Measurements from ENCODE around the gene TLE6.
A peak's percentile ranks its signal among the peaks of the same experiment; 100 is the strongest.
"Not testable (repeated sequence)": the region's sequence is repeated elsewhere in the genome, so short reads cannot be mapped to it uniquely, and the experiment has no call there.

TLE6 gene

DNA sequence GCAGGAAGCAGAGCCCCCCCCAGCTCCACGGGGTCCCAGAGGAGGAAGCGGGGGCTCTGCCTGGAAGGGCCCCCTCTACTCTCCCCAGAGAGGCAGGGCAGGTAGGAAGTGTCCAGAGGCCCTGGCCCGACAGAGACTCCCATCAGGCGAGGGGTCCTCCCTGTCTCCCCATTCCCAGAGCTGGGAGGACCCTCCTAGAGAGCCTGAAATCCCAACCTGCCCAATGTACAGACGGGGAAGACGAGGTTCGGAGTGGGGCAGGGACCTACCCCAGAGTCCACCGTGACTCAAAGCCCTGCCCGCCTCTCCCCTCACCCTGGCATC, 50.6 kb downstream of the TLE6 start:
- Mint-ChIP-seq H3K27me3 (no peaks in the 10 kb centered on the region), H3K4me3 (peak overlapping the region; percentile 59), H3K4me1 (peaks cover 32% of the 10 kb centered on the region), H3K9me3 (no peaks in the 10 kb centered on the region), H3K36me3 (no peaks in the 10 kb centered on the region), H3K27ac (no peak overlapping the region)

DNA sequence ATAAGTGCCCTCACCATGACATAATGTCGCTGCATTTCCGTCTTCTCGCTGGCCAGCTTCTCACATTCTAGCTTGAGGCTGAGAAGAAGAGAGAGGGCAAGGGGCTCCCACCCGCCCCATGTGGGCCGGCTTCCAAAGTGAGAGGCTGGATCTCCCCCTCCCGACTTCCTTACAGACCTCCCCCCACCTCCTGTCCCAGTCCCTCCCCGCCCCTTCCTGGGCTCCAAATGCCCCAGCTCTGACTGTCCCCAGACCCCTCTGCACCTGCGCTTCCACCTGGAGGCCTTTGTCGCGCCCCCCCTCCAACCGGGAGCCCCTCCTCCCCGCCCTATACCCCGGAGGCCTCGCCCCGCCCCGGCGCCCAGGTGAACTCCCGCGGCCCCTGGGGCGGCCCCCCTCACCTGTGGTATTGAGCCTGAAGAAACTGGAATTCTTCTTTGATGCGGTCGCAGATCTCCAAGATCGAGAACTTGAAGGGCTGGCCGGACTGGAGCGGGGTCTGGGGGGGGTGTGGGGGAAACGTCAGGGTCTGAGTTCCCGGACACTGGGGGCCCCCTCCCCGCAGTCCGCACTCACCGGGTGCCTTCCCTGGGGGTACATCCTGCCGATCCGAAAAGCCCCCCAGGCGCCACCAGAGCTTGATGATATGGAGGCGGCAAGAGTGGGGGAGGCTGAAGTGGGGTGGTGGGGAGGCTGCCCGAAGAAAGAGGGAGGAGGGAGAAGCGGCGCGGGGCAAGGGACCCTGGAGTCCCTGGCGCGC, 51.1 kb downstream of the TLE6 start:
- Mint-ChIP-seq H3K4me3 (peak overlapping the region; percentile 59), H3K36me3 (no peaks in the 10 kb centered on the region), H3K9me3 (no peaks in the 10 kb centered on the region), H3K27ac (no peak overlapping the region), H3K27me3 (no peaks in the 10 kb centered on the region), H3K4me1 (peaks cover 29% of the 10 kb centered on the region)

DNA sequence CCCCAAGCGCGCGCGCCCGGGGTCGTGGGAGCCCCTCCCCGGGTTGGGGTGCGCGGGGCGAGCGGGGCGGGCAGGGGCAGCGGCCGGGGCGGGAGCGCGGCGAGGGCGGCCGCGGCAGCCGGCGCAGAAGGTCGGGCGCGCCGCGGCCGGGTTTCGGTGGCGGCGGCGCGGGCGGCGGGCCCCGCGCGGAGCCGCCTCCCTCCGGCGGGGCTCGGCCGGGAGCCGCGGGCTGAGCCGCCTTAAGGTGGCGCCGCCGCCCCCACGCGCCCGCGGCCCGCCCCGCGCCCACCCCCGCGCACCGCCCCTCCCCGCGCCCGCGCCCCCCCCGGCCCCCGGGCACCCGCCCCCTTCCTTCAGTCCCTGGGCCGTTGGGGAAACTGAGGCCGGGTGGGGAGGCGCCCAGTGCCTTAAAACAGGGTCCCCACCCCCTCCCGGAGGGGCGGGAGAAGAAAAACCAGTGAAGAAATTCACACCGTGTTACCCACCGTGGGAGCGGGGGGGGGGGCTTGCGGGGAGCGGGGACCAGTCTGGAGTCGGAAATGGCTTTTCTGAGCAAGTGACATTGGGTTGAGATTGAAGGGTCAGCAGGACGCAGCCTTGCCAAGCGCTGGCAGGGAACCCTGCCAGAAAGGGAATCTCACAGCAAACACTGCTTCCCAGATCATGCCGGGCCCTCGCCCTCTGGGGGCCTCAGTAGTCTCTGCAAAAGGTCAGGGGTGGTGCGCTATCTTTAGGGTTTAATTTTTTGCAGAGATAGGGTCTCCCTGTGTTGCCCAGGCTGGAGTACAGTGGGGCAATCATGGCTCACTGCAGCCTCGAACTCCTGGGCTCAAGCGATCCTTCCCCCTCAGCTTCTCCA, 51.9 kb downstream of the TLE6 start, which contains the start of gene TLE2:
Gene TLE2 (minus strand): TSS at position 216 of the 859 bp plus-strand sequence. CDS start 376 bp downstream, outside the sequence.
- Mint-ChIP-seq H3K4me1 (peaks cover 31% of the 10 kb centered on the region), H3K9me3 (no peaks in the 10 kb centered on the region), H3K27ac (no peak within 1 kb of the TSS), H3K4me3 (peak within 1 kb of the TSS; percentile 61), H3K27me3 (no peaks in the 10 kb centered on the region), H3K36me3 (no peaks in the 10 kb centered on the region)

DNA sequence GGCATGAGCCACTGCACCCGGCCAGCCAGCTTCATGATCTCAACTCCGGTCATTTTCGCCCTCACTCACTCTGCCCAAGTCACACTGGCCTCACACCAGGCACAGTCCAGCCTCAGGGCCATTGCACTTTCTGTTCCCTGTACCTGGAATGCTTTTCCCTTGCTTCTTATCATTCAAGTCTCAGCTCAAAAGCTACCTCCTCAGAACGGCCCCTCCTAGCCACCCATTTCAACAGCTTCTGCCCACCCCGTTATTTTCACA, 54.2 kb downstream of the TLE6 start:
- H3K4me1 Mint-ChIP-seq, result peaks cover 36% of the 10 kb centered on the region
- H3K4me3 Mint-ChIP-seq, result no peak overlapping the region
- H3K36me3 Mint-ChIP-seq, result no peaks in the 10 kb centered on the region
- H3K9me3 Mint-ChIP-seq, result no peaks in the 10 kb centered on the region
- no peaks in the 10 kb centered on the region for H3K27me3 Mint-ChIP-seq
- H3K27ac Mint-ChIP-seq, result no peak overlapping the region

DNA sequence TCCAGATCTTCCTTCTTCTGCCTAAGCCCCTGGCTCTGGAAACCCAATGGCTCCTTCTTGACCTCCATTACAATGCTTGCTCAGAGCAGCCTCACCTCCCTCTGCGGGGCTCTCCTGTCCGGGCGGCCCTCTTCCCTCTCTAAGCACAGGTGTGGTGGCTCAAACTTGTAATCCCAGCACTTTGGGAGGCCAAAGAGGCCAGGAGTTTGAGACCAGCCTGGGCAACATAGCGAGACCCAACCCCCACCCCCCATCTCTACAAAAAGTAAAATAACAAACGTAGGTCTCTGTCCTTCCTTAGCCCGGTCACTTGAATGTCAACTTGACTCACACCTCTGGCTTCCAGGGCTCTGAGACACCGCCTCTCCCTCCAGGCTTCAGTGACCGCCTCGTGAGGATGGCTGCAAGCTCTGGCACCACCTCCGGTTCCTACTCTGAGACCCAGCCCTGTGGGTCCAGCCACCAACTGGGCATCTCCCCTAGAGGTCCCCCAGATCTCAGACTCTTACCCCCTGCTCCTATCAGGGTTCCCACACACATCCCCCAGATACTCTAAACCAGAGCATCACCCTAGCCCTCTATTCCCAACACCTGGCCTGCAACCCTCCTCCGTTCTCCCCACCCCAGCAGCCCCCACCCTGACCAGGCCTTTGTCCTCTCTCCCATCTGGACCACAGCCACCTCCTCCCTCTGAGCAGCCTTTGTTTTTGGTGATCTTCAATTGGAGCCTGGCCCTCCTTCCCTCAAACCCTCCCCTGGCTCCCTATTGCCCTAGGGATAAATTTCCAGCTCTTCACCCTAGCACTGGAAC, 56.4 kb downstream of the TLE6 start:
- peak overlapping the region; percentile 92 for H3K4me3 Mint-ChIP-seq
- no peaks in the 10 kb centered on the region for H3K9me3 Mint-ChIP-seq
- peaks cover 31% of the 10 kb centered on the region for H3K4me1 Mint-ChIP-seq
- H3K36me3 Mint-ChIP-seq, result no peaks in the 10 kb centered on the region
- peak overlapping the region; percentile 44 for H3K27ac Mint-ChIP-seq
- no peaks in the 10 kb centered on the region for H3K27me3 Mint-ChIP-seq

DNA sequence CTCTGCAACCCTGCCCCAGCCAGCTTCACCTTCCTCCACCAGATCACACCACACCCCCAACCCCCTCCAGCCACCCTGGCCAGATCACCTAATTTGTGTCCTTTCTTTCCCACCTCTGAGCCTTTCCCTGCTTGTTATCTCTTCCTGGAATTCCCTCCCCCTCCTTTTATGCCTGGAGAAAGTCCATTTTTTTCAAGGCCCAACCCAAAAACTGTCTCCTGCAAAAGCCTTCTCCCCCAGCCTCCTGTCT, 57.0 kb downstream of the TLE6 start:
- Mint-ChIP-seq H3K4me1 (peaks cover 34% of the 10 kb centered on the region), H3K27me3 (no peaks in the 10 kb centered on the region), H3K27ac (no peak overlapping the region), H3K4me3 (peak overlapping the region; percentile 92), H3K36me3 (no peaks in the 10 kb centered on the region), H3K9me3 (no peaks in the 10 kb centered on the region)

DNA sequence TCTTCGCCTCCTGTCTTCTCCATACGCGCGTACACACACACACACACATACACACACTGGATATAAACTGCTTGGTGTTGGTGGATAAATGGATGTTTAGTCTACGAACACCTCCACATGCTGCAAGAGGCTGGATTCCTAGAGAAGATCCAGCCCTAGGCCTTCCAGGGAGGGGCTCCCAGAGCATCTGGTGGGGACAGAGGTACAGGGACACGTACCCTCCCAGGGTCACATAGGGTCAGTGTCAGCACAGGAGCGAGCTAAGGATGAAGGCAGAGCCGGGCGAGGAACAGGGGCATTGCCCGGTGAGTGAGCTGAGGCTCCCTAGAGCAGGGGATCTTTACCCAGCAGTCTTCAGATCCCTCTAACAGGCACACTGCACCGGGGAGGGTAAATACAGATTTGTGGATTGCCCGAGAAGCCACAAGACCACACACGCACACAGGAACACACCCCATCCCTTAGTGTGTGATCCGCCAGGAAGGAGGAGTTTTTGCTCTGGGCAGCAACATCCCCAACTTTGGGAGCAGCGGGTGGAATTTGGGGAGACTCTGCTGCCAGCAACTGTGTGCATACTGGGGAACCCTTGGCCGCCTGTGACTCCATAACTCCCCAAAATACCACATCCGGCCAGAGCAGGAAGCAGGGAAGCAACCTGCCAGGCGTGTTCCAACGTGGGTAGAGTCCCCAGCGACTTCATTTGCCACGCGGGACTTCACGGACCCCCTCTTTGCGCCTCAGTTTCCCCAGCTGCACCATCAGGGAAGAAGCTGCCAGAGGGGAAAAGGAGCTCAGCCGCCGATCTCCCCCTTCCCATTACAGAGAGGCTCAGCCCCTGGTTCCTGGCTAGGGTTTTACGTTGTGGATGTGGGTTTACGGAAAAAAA, 57.5 kb downstream of the TLE6 start:
- Mint-ChIP-seq H3K4me3 (peak overlapping the region; percentile 92), H3K9me3 (no peaks in the 10 kb centered on the region), H3K27ac (peak overlapping the region; percentile 98), H3K27me3 (no peaks in the 10 kb centered on the region), H3K4me1 (peaks cover 36% of the 10 kb centered on the region), H3K36me3 (no peaks in the 10 kb centered on the region)

DNA sequence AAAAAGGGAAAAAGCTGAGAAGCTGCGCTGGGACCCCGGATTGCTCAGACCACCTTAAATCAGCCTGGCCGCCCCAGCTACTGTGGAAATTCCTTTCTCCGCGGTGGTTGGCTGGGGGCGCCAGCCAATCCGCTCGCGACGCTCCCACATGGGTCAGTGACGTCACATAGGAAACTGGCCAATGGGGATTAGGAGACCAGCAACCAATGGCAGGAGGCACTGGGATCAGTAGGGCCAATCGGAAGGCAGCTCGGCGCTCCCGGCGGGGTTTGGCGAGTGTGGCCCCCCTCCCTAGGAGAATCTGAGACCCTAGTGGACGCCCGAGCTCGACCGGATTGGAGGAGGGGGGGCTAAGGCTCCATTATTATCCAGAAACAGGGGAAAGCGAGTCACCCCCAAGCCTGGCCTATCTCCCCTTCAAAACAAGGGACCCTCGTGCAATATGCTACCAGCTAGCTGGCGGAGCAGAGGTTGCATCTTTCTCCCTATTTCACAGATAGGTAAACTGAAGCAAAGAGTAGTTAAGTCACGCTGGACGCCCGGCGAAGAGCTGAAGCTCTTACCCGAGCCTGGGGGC, 58.3 kb downstream of the TLE6 start:
- Mint-ChIP-seq H3K27ac (peak overlapping the region; percentile 98), H3K4me3 (peak overlapping the region; percentile 92), H3K36me3 (no peaks in the 10 kb centered on the region), H3K27me3 (no peaks in the 10 kb centered on the region), H3K9me3 (no peaks in the 10 kb centered on the region), H3K4me1 (peaks cover 32% of the 10 kb centered on the region)

DNA sequence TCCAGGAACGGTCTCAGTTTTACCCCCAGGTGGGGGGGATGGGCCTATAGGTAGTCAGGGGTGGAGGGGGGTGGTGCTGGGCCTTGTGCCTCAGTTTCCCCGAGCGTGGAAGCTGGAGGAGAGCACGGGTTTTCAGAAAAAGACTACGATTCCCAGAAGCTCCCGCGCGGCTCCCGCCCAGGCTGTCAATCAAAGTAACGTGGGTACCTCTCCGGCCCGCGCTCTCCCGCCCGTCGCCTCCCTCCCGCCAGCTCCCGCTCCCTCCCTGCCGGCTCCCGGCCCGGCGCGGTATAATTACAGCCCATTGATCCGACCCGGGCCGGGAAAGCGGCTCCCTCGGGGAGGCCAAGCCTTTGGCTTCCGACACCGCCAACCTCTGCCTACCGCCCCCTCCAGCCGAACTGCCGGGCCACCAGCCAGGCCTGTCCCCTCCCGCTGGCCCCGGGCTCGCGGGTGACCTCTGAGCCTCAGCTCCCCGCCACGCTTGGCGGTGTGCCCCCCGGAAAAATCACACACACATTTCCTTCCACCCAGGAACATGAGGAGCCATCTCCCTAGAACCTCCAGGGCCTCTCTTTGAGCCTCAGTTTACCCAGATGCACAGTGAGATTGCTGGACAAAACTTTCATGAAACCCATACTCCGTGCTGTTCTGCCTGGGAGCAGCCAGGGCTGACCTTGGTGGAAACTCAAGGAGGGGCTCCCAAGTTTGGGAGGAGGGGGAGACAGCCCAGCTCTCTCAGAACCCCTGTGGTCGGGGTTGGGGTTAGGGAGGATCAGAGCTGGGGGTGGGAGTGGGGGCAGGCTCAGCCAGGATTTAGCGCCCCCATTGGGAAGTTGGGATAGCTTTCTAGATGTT, 59.0 kb downstream of the TLE6 start:
- Mint-ChIP-seq H3K27ac (peak overlapping the region; percentile 98), H3K9me3 (no peaks in the 10 kb centered on the region), H3K27me3 (no peaks in the 10 kb centered on the region)

DNA sequence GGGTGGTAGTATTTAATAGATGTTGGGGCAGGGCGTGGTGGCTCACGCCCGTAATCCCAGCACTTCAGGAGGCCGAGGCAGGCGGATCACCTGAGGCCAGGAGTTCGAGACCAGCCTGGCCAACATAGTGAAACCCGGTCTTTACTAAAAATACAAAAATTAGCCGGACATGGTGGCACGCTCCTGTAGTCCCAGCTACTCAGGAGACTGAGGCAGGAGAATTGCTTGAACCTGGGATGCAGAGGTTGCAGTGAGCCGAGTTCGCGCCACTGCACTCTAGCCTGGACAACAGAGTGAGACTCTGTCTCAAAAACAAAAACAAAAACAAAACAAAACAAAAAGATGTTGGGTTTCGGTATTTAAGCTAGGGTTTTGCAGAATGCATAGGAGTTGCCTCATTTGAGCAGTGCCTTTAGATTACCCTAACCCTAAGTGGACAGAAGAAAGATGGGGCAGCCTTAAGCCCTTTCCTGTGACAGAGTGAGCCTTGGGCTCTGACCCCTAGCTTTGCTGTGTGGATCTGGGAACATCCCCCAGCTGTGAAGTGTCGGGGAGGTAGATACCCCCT, 59.7 kb downstream of the TLE6 start:
- H3K36me3 Mint-ChIP-seq, H3K9me3 Mint-ChIP-seq, H3K27ac Mint-ChIP-seq, H3K27me3 Mint-ChIP-seq: not testable (repeated sequence)
- peaks cover 32% of the 10 kb centered on the region for H3K4me1 Mint-ChIP-seq
- peak overlapping the region; percentile 62 for H3K4me3 Mint-ChIP-seq

More for the DNA sequence above, 59.0 kb downstream of the TLE6 start:
- Mint-ChIP-seq H3K4me3 (peak overlapping the region; percentile 92), H3K36me3 (no peaks in the 10 kb centered on the region), H3K4me1 (peaks cover 32% of the 10 kb centered on the region)

DNA sequence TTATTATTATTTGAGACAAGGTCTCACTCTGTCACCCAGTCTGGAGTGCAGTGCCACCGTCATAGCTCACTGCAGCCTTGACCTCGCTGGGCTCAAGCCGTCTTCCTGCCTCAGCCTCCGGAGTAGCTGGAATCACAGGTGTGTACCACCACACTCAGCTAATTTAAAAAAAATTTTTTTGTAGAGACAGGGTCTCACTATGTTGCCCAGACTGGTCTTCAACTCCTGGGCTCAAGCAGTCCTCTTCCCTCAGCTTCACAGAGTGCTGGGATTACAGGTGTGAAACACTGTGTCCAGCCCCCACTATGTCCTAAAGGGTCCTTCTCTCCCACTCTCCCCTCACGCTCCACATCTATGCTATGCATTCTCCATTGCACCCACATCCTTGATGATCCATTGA, 60.9 kb downstream of the TLE6 start:
- Mint-ChIP-seq H3K36me3 (no peaks in the 10 kb centered on the region), H3K9me3 (no peaks in the 10 kb centered on the region), H3K4me3 (no peak overlapping the region), H3K27ac (no peak overlapping the region), H3K27me3 (no peaks in the 10 kb centered on the region), H3K4me1 (peaks cover 41% of the 10 kb centered on the region)

DNA sequence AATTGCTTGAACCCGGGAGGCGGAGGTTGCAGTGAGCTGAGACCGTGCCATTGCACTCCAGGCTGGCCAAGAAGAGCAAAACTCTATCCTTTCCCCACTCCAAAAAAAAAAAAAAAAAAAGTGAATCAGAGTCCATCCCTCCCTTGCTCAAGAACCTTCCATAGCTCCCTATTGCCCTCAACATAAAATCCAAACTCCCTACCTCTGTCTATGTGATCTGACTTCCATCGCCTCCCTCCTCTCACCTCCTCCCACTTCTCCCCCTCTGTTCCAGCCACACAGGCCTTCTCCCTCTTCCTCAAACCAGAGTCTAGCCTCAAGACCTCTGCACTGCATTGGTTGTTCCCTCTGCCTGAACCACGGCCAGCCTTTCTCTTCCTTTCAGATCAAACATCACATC, 61.8 kb downstream of the TLE6 start:
- Mint-ChIP-seq H3K27me3 (no peaks in the 10 kb centered on the region), H3K4me1 (peaks cover 37% of the 10 kb centered on the region), H3K36me3 (no peaks in the 10 kb centered on the region), H3K9me3 (no peaks in the 10 kb centered on the region), H3K4me3 (no peak overlapping the region), H3K27ac (no peak overlapping the region)

DNA sequence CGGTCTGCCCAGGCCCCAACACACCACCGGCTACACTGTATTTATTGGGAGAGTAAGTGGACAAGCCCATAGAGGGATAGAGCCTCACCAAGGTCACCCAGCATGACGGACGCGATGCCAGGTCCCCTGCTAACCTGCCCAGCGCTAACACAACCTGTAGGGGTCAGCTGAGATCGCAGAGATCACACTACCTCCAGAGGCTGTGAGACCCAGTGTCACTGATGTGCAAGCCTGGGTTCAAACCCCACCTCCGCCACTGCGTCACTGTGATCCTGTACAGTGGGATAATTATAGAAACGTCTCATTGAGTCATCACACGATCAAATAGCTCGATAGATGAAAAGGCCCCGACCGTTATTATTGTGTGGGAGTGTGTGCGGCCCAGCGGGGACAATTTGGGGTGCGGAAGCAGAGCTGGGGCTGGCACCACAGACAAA, 62.3 kb downstream of the TLE6 start:
- Mint-ChIP-seq H3K27me3 (no peaks in the 10 kb centered on the region), H3K36me3 (no peaks in the 10 kb centered on the region), H3K4me1 (peaks cover 31% of the 10 kb centered on the region), H3K4me3 (no peak overlapping the region), H3K27ac (peak overlapping the region; percentile 41), H3K9me3 (no peaks in the 10 kb centered on the region)

DNA sequence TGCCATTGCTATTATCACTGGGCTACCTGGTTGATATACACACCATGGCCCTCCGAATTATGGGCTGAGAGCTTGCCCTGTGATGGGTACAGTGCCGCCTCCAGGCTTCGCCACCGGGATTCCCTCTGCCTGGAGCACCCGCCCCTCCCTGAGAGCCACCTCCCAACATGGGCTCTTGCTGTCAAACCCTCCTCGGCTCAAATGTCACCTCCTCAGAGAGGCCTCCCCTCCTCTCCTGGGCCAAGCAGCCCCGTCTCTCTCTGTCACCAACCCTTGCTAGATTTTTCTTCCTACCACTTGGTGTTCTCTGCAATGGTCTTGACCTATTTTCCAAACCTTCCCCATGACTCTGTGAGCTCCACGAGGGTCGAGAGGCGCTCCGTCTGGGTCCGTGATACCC, 64.0 kb downstream of the TLE6 start:
- Mint-ChIP-seq H3K27ac (no peak overlapping the region), H3K27me3 (no peaks in the 10 kb centered on the region), H3K4me1 (peaks cover 19% of the 10 kb centered on the region), H3K36me3 (no peaks in the 10 kb centered on the region), H3K9me3 (no peaks in the 10 kb centered on the region), H3K4me3 (no peak overlapping the region)
